ENCODE measurements around the gene DHRSX.
"Not testable (repeated sequence)": the region's sequence is repeated elsewhere in the genome, so short reads cannot be mapped to it uniquely, and the experiment has no call there.

The DHRSX gene

GRCh38 chrX:2242326-2242725 is 258.4 kb downstream of the DHRSX start:
- no peak for DNase-seq

- not testable (repeated sequence) for DNase-seq
Measured at GRCh38 chrX:2241496-2241895, 259.3 kb downstream of the DHRSX start.

GRCh38 chrX:2240761-2241160 is 260.0 kb downstream of the DHRSX start:
- not testable (repeated sequence) for DNase-seq

- DNase-seq, result no peak
Measured at GRCh38 chrX:2237976-2238375, 262.8 kb downstream of the DHRSX start.

GRCh38 chrX:2231570-2232192 is 269.1 kb downstream of the DHRSX start:
- no peak for DNase-seq

- DNase-seq, result no peak
Measured at GRCh38 chrX:2230457-2230856, 270.3 kb downstream of the DHRSX start.

GRCh38 chrX:2228536-2228935 is 272.2 kb downstream of the DHRSX start:
- DNase-seq, result no peak

GRCh38 chrX:2226906-2227656 is 273.7 kb downstream of the DHRSX start:
- no peak for DNase-seq

GRCh38 chrX:2226182-2226581 is 274.6 kb downstream of the DHRSX start:
- DNase-seq, result no peak

- no peak for DNase-seq
Measured at GRCh38 chrX:2224597-2225235, 276.1 kb downstream of the DHRSX start.

- DNase-seq, result no peak
Measured at GRCh38 chrX:2224161-2224560, 276.6 kb downstream of the DHRSX start.

- DNase-seq, result no peak
Measured at GRCh38 chrX:2220829-2221567, 279.8 kb downstream of the DHRSX start.

GRCh38 chrX:2220296-2220695 is 280.5 kb downstream of the DHRSX start:
- no peak for DNase-seq

- DNase-seq, result not testable (repeated sequence)
Measured at GRCh38 chrX:2214138-2214823, 286.5 kb downstream of the DHRSX start.

- DNase-seq, result not testable (repeated sequence)
Measured at GRCh38 chrX:2211667-2212066, 289.1 kb downstream of the DHRSX start.

GRCh38 chrX:2193273-2193592 is 307.5 kb downstream of the DHRSX start:
- no peak for DNase-seq

- no peak for DNase-seq
Measured at GRCh38 chrX:2192584-2193272, 308.0 kb downstream of the DHRSX start.

GRCh38 chrX:2188840-2189239 is 311.9 kb downstream of the DHRSX start:
- no peak for DNase-seq

- DNase-seq, result no peak
Measured at GRCh38 chrX:2188330-2188792, 312.4 kb downstream of the DHRSX start.

- DNase-seq, result no peak
Measured at GRCh38 chrX:2187352-2188115, 313.2 kb downstream of the DHRSX start.

- no peak for DNase-seq
Measured at GRCh38 chrX:2185341-2186082, 315.3 kb downstream of the DHRSX start.
